ENCODE results near the gene OPCML.

- TF ChIP-seq CTCF (IDR thresholded peaks at IDR 0.05; ENCODE audit: low read length) (no peak), EZH2 (optimal IDR thresholded peaks at IDR 0.05; ENCODE audit: low read depth, low read length) (no peak)
These were observed 922.1 kb downstream of the OPCML start for GRCh38 chr11:132610216-132610615.
